Measurements from ENCODE around the gene MYOM1.
"Not testable (repeated sequence)": the region's sequence is repeated elsewhere in the genome, so short reads cannot be mapped to it uniquely, and the experiment has no call there.

MYOM1 gene

GRCh38 chr18:3055186-3055728, 164.5 kb downstream of the MYOM1 start:
- no peak for DNase-seq (ENCODE audit: low read depth)

GRCh38 chr18:3054780-3055179, 165.0 kb downstream of the MYOM1 start:
- DNase-seq (ENCODE audit: low read depth), result no peak

- DNase-seq (ENCODE audit: low read depth), result no peak
Observed at GRCh38 chr18:3054214-3054613, 165.6 kb downstream of the MYOM1 start.

- no peak for DNase-seq (ENCODE audit: low read depth)
Observed at GRCh38 chr18:3053081-3053480, 166.7 kb downstream of the MYOM1 start.

GRCh38 chr18:3052411-3052758, 167.4 kb downstream of the MYOM1 start:
- DNase-seq (ENCODE audit: low read depth), result no peak

GRCh38 chr18:3051718-3052410, 167.9 kb downstream of the MYOM1 start:
- DNase-seq (ENCODE audit: low read depth), result no peak

- DNase-seq (ENCODE audit: low read depth), result not testable (repeated sequence)
Observed at GRCh38 chr18:3049897-3050454, 169.8 kb downstream of the MYOM1 start.

- DNase-seq (ENCODE audit: low read depth), result no peak
Observed at GRCh38 chr18:3048820-3049349, 170.9 kb downstream of the MYOM1 start.

GRCh38 chr18:3048121-3048520, 171.6 kb downstream of the MYOM1 start:
- no peak for DNase-seq (ENCODE audit: low read depth)

GRCh38 chr18:3046216-3046808, 173.5 kb downstream of the MYOM1 start:
- DNase-seq (ENCODE audit: low read depth), result no peak

- no peak for DNase-seq (ENCODE audit: low read depth)
Observed at GRCh38 chr18:3044931-3045698, 174.7 kb downstream of the MYOM1 start.

- DNase-seq (ENCODE audit: low read depth), result no peak
Observed at GRCh38 chr18:3042379-3042778, 177.4 kb downstream of the MYOM1 start.

- DNase-seq (ENCODE audit: low read depth), result no peak
Observed at GRCh38 chr18:3041843-3042242, 177.9 kb downstream of the MYOM1 start.

GRCh38 chr18:3040881-3041280, 178.9 kb downstream of the MYOM1 start:
- DNase-seq (ENCODE audit: low read depth), result no peak

- DNase-seq (ENCODE audit: low read depth), result no peak
Observed at GRCh38 chr18:3040173-3040572, 179.6 kb downstream of the MYOM1 start.

- peak; percentile 40 for DNase-seq (ENCODE audit: low read depth)
Observed at GRCh38 chr18:3037423-3037915, 182.3 kb downstream of the MYOM1 start.

- DNase-seq (ENCODE audit: low read depth), result no peak
Observed at GRCh38 chr18:3036108-3036507, 183.7 kb downstream of the MYOM1 start.

GRCh38 chr18:3035635-3036034, 184.1 kb downstream of the MYOM1 start:
- no peak for DNase-seq (ENCODE audit: low read depth)

- DNase-seq (ENCODE audit: low read depth), result no peak
Observed at GRCh38 chr18:3032721-3033120, 187.0 kb downstream of the MYOM1 start.

GRCh38 chr18:3029215-3029952, 190.4 kb downstream of the MYOM1 start:
- no peak for DNase-seq (ENCODE audit: low read depth)

GRCh38 chr18:3028115-3028514, 191.7 kb downstream of the MYOM1 start:
- DNase-seq (ENCODE audit: low read depth), result not testable (repeated sequence)

Measured in HS-5 (cell line).